ENCODE data around the gene HERPUD1. TPM values are rescaled to one million over a fixed set of nuclear protein-coding genes. Genes with fewer than 3 reads are reported as not detected.

HERPUD1 gene
- total and polyA plus RNA-seq, 2 of the 8 experiments (the other 6 are each of a cell fraction or from before 2014, with no cell fraction given) = 23.3 to 34.7 TPM

DNA sequence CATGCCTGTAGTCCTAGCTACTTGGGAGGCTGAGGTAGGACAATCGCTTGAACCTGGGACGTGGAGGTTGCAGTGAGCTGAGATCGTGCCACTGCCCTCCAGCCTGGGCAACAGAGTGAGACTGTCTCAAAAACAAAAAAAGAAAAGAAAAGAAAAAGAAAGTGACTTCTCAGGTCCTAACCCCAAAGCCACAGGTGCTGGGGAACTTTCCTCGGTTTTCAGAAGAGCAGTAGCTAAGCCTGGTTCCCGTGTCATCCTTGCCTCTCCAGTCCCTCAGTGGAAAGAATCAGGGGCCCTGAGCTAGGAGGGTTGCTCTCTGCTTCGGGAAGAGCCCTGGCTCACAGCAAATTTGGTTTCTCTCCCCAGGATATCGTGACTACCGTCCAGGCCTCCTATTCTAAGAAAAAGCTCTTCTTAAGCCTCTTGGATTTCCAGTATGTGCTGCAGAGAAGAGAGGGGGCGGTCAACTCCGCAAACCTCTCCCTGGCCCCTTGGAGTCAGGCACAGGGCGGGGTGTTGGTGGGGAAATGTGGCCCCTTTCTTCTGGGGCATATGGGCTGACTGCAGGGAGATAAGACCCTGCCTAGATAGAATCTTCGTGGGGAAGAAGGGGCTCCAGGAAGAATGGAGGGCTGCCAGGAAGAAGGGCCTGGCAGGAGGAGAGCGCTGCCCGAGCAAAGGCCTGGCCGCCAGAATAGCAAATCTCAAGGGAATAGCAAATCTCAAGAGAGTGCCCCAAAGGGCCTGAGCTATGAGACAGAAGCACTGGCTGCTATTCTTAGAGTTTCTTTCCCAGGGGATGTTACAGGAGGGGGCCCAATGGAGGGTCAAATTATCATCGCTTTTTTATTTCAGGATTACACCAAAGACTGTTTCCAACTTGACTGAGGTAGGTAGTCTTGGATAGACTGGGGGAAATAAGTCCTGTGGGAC is 49.1 kb downstream of the HERPUD1 start (continued):
- TF ChIP-seq, protein P1, sequence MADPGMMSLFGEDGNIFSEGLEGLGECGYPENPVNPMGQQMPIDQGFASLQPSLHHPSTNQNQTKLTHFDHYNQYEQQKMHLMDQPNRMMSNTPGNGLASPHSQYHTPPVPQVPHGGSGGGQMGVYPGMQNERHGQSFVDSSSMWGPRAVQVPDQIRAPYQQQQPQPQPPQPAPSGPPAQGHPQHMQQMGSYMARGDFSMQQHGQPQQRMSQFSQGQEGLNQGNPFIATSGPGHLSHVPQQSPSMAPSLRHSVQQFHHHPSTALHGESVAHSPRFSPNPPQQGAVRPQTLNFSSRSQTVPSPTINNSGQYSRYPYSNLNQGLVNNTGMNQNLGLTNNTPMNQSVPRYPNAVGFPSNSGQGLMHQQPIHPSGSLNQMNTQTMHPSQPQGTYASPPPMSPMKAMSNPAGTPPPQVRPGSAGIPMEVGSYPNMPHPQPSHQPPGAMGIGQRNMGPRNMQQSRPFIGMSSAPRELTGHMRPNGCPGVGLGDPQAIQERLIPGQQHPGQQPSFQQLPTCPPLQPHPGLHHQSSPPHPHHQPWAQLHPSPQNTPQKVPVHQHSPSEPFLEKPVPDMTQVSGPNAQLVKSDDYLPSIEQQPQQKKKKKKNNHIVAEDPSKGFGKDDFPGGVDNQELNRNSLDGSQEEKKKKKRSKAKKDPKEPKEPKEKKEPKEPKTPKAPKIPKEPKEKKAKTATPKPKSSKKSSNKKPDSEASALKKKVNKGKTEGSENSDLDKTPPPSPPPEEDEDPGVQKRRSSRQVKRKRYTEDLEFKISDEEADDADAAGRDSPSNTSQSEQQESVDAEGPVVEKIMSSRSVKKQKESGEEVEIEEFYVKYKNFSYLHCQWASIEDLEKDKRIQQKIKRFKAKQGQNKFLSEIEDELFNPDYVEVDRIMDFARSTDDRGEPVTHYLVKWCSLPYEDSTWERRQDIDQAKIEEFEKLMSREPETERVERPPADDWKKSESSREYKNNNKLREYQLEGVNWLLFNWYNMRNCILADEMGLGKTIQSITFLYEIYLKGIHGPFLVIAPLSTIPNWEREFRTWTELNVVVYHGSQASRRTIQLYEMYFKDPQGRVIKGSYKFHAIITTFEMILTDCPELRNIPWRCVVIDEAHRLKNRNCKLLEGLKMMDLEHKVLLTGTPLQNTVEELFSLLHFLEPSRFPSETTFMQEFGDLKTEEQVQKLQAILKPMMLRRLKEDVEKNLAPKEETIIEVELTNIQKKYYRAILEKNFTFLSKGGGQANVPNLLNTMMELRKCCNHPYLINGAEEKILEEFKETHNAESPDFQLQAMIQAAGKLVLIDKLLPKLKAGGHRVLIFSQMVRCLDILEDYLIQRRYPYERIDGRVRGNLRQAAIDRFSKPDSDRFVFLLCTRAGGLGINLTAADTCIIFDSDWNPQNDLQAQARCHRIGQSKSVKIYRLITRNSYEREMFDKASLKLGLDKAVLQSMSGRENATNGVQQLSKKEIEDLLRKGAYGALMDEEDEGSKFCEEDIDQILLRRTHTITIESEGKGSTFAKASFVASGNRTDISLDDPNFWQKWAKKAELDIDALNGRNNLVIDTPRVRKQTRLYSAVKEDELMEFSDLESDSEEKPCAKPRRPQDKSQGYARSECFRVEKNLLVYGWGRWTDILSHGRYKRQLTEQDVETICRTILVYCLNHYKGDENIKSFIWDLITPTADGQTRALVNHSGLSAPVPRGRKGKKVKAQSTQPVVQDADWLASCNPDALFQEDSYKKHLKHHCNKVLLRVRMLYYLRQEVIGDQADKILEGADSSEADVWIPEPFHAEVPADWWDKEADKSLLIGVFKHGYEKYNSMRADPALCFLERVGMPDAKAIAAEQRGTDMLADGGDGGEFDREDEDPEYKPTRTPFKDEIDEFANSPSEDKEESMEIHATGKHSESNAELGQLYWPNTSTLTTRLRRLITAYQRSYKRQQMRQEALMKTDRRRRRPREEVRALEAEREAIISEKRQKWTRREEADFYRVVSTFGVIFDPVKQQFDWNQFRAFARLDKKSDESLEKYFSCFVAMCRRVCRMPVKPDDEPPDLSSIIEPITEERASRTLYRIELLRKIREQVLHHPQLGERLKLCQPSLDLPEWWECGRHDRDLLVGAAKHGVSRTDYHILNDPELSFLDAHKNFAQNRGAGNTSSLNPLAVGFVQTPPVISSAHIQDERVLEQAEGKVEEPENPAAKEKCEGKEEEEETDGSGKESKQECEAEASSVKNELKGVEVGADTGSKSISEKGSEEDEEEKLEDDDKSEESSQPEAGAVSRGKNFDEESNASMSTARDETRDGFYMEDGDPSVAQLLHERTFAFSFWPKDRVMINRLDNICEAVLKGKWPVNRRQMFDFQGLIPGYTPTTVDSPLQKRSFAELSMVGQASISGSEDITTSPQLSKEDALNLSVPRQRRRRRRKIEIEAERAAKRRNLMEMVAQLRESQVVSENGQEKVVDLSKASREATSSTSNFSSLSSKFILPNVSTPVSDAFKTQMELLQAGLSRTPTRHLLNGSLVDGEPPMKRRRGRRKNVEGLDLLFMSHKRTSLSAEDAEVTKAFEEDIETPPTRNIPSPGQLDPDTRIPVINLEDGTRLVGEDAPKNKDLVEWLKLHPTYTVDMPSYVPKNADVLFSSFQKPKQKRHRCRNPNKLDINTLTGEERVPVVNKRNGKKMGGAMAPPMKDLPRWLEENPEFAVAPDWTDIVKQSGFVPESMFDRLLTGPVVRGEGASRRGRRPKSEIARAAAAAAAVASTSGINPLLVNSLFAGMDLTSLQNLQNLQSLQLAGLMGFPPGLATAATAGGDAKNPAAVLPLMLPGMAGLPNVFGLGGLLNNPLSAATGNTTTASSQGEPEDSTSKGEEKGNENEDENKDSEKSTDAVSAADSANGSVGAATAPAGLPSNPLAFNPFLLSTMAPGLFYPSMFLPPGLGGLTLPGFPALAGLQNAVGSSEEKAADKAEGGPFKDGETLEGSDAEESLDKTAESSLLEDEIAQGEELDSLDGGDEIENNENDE (IDR thresholded peaks at IDR 0.05; ENCODE audit: insufficient replicate concordance, low read length) = no peak
- no peak for TF ChIP-seq CBX5 (IDR thresholded peaks at IDR 0.05; ENCODE audit: low read depth, low read length)
- TF ChIP-seq, protein P2, sequence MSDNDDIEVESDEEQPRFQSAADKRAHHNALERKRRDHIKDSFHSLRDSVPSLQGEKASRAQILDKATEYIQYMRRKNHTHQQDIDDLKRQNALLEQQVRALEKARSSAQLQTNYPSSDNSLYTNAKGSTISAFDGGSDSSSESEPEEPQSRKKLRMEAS (IDR thresholded peaks at IDR 0.05) = no peak
